GM12891 (cell line): Measurements from ENCODE around the gene HBEGF.
A peak's percentile ranks its signal among the peaks of the same experiment; 100 is the strongest.

Experiments used
- DNase-seq: peaks from one replicate; pipeline ENCODE4 v3.0.0; 2011; ENCODE audit warnings: low spot score; ENCODE audit not compliant: insufficient read length
- FAIRE-seq: peaks from 2 replicates; lab custom pipeline; 2011; peaks lifted over from hg19 to GRCh38; lab: Jason Lieb, UNC
- PAX5 ChIP-seq: IDR thresholded peaks from 2 replicates; pipeline ENCODE4 v1.6.1; 2011; ENCODE audit warnings: low read length, moderate library complexity, mild to moderate bottlenecking; ENCODE audit not compliant: insufficient read depth, severe bottlenecking
- POLR2A ChIP-seq: IDR thresholded peaks from 2 replicates; pipeline ENCODE4 v1.6.1; 2011; ENCODE audit warnings: low read depth, low read length, control low read depth
- POLR2AphosphoS5 ChIP-seq: IDR thresholded peaks from 2 replicates; pipeline ENCODE4 v1.6.1; 2011; ENCODE audit warnings: low read depth, low read length, control low read depth
- POU2F2 ChIP-seq: IDR thresholded peaks from 2 replicates; pipeline ENCODE4 v1.6.1; 2011; ENCODE audit warnings: low read depth, mild to moderate bottlenecking, control low read depth, low read length, moderate library complexity
- SPI1 ChIP-seq: IDR thresholded peaks from 2 replicates; pipeline ENCODE4 v1.6.1; 2011; ENCODE audit warnings: low read depth, low read length, control low read depth
- TAF1 ChIP-seq: IDR thresholded peaks from 2 replicates; pipeline ENCODE4 v1.6.1; 2011; ENCODE audit warnings: low read depth, low read length, control low read depth

Gene HBEGF

DNA sequence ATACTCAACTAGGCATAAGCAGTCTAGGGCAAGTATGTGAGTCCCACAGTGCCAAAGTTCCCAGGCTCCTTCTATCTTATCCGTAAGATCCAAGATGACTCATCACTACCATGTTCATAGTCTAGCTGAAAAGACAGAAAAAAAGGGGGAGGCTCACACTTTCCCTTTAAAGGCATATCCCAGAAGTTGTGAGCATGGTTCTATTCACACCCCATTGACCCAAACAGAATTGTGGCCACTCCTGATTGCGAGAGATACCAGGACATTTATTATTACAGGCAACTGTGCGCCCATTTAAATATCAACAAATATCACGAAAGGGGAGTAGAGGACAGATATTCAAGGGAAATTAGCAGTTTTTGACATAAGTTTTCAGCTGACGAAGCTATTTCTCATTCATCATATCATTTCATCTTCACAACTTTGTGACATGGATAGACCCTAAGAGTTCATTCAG is 35.4 kb downstream of the HBEGF start:
- TF ChIP-seq POLR2AphosphoS5 (no peak), POU2F2 (no peak)
- DNase-seq (no peak), FAIRE-seq (no peak)

DNA sequence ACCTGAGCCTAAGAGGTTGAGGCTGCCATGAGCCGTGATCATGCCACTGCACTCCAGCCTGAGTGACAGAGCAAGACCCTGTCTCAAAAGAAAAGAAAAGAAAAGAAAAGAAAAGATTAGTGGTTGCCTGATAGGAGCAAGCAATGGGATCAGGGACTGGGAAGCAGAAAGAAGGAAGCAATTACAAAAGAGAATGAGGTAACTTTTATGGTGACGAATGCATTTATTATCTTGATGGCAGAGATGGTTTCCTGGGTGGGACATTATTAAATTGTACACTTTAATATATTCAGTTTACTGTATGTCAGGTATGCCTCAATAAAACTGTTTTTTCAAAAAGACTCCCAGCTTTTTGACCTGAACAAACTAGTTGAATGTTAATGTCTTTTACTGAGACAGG is 36.0 kb downstream of the HBEGF start:
- DNase-seq = no peak
- no peak for FAIRE-seq
- TF ChIP-seq POU2F2 (no peak), TAF1 (no peak), PAX5 (no peak), POLR2A (no peak), POLR2AphosphoS5 (no peak), SPI1 (no peak)

DNA sequence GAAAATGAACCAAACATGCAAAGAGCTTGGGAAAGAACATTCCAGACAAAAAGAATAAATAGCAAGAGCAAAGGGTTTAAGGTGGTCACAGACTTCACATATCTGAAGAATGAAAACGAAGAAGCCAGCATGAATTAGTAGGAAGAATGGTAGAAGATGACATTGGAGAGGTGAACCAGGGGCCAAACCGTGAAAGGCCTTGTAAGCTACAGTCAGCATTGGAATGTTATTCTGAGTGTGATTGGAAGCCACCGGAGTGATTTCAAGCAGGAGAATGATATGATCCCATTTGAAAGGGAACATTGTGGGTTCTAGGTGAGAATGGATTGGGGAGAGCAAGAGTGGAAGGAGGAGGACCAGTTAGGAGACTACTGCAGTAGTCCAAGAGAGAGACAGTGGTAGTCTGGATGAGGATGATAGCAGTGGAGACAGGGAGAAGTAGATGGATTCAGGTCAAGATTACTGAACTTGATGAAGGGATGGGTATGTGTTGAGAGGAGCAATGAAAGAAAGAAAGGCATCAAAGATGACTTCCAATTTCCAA is 36.6 kb downstream of the HBEGF start:
- TF ChIP-seq PAX5 = no peak
- TF ChIP-seq POLR2A = no peak
- TF ChIP-seq POU2F2 = no peak
- TF ChIP-seq TAF1 = no peak
- no peak for TF ChIP-seq SPI1
- no peak for TF ChIP-seq POLR2AphosphoS5
- DNase-seq (no peak), FAIRE-seq (no peak)

DNA sequence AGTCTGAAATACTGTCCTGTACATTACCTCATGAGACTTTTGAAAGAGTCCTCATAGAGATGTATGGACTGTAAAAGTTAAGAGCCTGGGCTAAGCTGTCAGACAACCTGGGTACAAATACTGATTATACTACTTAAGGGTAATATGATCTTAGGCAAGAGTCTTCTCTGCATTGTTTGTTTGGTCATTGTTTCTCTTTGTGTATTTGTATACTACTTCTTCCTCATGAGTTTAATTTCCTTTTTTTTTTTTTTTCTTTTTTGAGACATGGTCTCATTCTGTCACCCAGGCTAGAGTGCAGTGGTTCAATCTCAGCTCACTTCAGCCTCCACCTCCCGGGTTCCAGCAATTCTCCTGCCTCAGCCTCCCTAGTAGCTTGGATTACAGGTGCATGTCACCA is 40.9 kb downstream of the HBEGF start:
- DNase-seq (no peak), FAIRE-seq (no peak)
- TF ChIP-seq TAF1 (no peak), PAX5 (no peak), SPI1 (no peak), POU2F2 (no peak), POLR2A (no peak), POLR2AphosphoS5 (no peak)

DNA sequence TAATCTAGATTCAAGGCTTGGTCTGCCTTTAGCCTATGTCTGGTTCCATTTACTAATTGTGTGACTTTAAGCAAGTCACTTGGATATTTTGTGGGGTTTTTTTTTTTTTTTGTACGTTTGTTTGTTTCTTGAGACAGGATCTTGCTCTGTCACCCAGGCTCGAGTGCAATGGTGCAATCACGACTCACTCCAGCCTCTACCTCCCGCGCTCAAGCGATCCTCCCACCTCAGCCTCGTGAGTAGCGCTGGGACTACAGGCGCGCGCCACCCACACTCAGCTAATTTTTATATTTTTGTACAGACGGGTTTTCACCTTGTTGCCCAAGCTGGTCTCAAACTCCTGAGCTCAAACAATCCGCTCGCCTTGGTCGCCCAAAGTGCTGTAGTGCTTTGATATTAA is 42.4 kb downstream of the HBEGF start:
- FAIRE-seq = no peak
- DNase-seq = no peak
- no peak for TF ChIP-seq POLR2A

DNA sequence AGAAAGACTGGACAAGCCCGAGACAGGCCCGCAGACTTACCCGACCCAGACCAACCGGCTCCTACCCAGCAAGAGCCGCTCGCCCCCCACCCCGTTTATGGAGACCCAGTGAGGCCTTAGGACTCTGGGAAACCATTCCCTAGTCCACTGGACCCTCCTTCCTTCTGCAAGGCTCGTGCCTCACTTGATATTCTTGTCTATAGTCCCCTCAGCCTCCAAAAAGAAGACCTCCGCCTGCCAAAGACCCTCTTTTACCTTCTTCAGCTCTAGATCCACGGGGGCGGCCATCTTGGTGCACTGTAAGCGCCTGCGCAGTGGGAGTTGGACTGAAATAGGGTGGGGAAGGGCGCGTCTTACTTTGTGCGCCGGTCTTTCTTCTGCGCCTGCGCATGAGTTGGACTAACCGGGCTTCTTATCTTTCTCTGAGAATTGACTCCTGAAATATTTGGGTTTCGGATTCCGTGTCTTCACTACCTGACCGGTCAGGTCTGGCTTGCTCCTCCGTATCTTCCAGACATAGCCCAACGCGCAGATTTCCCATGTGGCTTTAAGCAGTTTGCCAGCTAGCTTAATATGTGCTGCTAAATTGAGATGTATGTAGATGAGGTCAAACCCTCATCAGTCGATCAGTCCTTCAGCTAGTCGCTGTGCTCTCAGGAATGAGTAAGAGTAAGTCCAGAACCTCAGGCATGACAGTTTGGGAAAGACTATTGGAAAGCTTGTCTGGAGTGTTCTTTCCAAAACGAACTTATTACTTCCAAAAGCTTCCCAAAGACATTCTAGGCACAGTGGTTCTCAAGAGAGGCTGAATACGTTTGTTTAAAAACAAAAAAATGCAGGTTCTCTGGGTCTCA is 43.4 kb downstream of the HBEGF start, which contains the start of gene PFDN1:
PFDN1 (minus strand) TSS at position 316 of the 854 bp plus-strand sequence; CDS start at position 288, 28 bp downstream.
- peak; percentile 88 for DNase-seq
- peak; percentile 61; the same call in 1 of the 2 replicates for TF ChIP-seq POLR2AphosphoS5
- TF ChIP-seq SPI1 = no peak
- TF ChIP-seq POLR2A = peak; percentile 86
- no peak for TF ChIP-seq PAX5
- peak; percentile 62; the same call in 1 of the 2 replicates for TF ChIP-seq POU2F2
- TF ChIP-seq TAF1 = peak; percentile 72
- peak; percentile 89 for FAIRE-seq

DNA sequence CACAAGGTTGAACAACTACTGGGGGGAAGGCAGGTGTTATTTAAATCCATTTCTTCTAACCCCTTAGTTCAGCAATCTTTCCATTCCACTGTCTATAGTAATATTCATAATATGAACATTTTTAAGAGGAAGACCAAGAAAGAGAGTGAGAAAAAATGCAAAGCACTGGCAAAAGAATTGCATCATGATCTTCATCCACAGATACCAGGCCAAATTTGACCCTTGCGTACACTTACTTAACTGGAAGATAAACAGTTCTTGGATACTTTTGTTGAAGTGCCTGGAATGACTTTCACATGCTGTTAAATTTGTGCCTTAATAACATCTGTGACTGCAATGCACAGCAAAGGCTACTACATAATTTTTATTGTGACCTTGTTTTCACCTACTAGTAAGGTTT is 45.3 kb downstream of the HBEGF start:
- DNase-seq = no peak
- FAIRE-seq = no peak

DNA sequence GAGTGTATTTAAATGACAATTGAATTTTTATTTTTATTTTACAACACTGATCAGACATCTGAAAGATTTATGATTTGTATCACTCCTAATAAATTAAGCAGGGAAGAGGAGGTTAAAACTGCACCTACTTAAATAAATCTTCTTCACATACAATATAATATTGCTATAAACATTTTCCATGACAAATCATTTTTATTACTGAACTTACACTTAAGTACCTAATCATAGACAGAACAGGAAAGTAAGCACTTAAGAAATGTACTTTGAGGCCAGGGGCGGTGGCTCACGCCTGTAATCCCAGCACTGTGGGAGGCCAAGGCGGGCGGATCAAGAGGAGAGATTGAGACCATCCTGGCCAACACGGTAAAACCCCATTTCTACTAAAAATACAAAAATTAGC is 47.3 kb downstream of the HBEGF start:
- FAIRE-seq = no peak
- no peak for DNase-seq
- no peak for TF ChIP-seq POLR2AphosphoS5
- no peak for TF ChIP-seq POU2F2
- TF ChIP-seq PAX5 = no peak
- TF ChIP-seq TAF1 = no peak
- TF ChIP-seq POLR2A = no peak

More for the DNA sequence above, 45.3 kb downstream of the HBEGF start:
- TF ChIP-seq POU2F2 (no peak), POLR2A (no peak), POLR2AphosphoS5 (no peak), SPI1 (no peak)

DNA sequence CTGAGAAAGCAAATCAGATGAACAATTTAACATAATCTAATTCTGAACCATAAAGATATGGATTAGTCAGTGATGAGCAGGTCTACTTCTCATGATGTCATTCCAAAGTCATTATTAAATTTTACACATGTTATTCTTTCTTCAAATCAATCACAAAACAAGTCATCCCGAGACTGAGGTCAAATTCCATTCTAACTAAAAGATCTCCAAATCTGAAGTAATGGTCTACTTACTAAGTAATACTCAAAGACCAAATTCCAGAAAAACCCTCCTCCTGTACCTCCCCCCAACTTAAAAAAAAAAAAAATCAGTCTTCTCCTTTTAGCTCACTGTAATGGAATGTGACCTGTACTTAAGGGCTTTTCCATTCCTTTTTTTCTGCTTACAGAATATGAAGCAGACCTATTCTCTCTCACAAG is 48.2 kb downstream of the HBEGF start:
- TF ChIP-seq POLR2AphosphoS5 = no peak
- TF ChIP-seq TAF1 = no peak
- TF ChIP-seq POU2F2 = no peak
- TF ChIP-seq SPI1 = no peak
- no peak for TF ChIP-seq PAX5
- no peak for TF ChIP-seq POLR2A
- DNase-seq = no peak
- no peak for FAIRE-seq

DNA sequence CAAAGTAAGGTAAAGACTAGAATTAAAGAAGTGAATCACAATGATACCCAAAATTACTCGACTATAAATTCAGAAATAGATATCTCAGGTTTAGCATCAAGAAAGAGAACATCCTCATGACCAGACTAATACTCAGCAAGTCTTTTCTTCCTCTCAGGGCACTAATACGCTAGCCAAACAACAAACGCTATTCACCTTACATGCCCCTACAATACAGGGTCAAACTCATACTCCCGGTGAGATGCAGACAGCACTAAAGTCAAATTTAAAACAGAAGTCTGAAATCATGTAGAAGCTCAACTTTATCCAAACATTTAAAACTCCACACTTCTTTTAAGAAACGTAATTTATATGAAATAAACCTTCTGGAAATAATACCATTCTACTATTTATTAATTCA is 49.1 kb downstream of the HBEGF start:
- DNase-seq (no peak), FAIRE-seq (no peak)
- no peak for TF ChIP-seq POU2F2
- no peak for TF ChIP-seq POLR2A
- TF ChIP-seq PAX5 = no peak
- TF ChIP-seq TAF1 = no peak
- TF ChIP-seq SPI1 = no peak
- TF ChIP-seq POLR2AphosphoS5 = no peak
